OCI-LY1 (cell line): ENCODE results near the gene SYNDIG1L.

Source experiments
- H2AFZ ChIP-seq: fragments of 200-600 bp; sonication (generic), shearing (Covaris generic); 2 replicates; pipeline ENCODE4 v1.6.0; 2014; ENCODE audit warnings: antibody characterized with exemption, mild to moderate bottlenecking, low read length
- H3F3A ChIP-seq: fragments of 200-600 bp; sonication (generic), shearing (Covaris generic); 2 replicates; pipeline ENCODE4 v1.6.0; 2014; ENCODE audit warnings: mild to moderate bottlenecking, antibody characterized with exemption, low read length, moderate library complexity; ENCODE audit not compliant: insufficient read depth
- H3K27ac ChIP-seq: fragments of 200-600 bp; sonication (generic); 2 replicates; pipeline ENCODE4 v1.5.1; 2014; ENCODE audit warnings: low read length, mixed run types, mild to moderate bottlenecking, low read depth; ENCODE audit not compliant: poor library complexity, severe bottlenecking
- H3K27me3 ChIP-seq: fragments of 200-600 bp; sonication (generic); 2 replicates; pipeline ENCODE4 v1.6.0; 2014; ENCODE audit warnings: antibody characterized with exemption, mild to moderate bottlenecking, low read length, moderate library complexity; ENCODE audit not compliant: insufficient read depth
- H3K36me3 ChIP-seq: fragments of 200-600 bp; sonication (generic); 2 replicates; pipeline ENCODE4 v1.6.1; 2014; ENCODE audit warnings: mild to moderate bottlenecking, antibody characterized with exemption, low read length, moderate library complexity, mixed read lengths; ENCODE audit not compliant: insufficient read depth
- H3K4me1 ChIP-seq: fragments of 200-600 bp; sonication (generic); 2 replicates; pipeline ENCODE4 v1.5.1; 2014; ENCODE audit warnings: mild to moderate bottlenecking, low read length, moderate library complexity; ENCODE audit not compliant: insufficient read depth, severe bottlenecking
- H3K4me2 ChIP-seq: fragments of 200-600 bp; sonication (generic), shearing (Covaris generic); 2 replicates; pipeline ENCODE4 v1.6.1; 2014; ENCODE audit warnings: low read length
- H3K4me3 ChIP-seq: fragments of 200-600 bp; sonication (generic); 2 replicates; pipeline ENCODE4 v1.5.1; 2014; ENCODE audit warnings: low read length, low read depth, mild to moderate bottlenecking, mixed read lengths; ENCODE audit not compliant: poor library complexity, severe bottlenecking
- H3K79me2 ChIP-seq: fragments of 200-600 bp; shearing (Covaris generic); 2 replicates; pipeline ENCODE4 v1.6.1; 2016; ENCODE audit warnings: mixed run types, low read length, mixed read lengths; ENCODE audit not compliant: insufficient read depth
- H3K9ac ChIP-seq: fragments of 200-600 bp; sonication (generic), shearing (Covaris generic); 2 replicates; pipeline ENCODE4 v1.6.1; 2014; ENCODE audit warnings: mild to moderate bottlenecking, low read length, mixed read lengths
- H3K9me2 ChIP-seq: fragments of 200-600 bp; sonication (generic), shearing (Covaris generic); 2 replicates; pipeline ENCODE4 v1.6.1; 2014; ENCODE audit warnings: low read depth, mild to moderate bottlenecking, low read length, mixed read lengths
- H3K9me3 ChIP-seq: fragments of 200-600 bp; shearing (Covaris generic); 2 replicates; pipeline ENCODE4 v1.6.1; 2014; ENCODE audit warnings: low read length, mixed read lengths
- H4K20me1 ChIP-seq: fragments of 200-600 bp; sonication (generic), shearing (Covaris generic); 2 replicates; pipeline ENCODE4 v1.6.0; 2016; ENCODE audit warnings: mild to moderate bottlenecking, low read length; ENCODE audit not compliant: insufficient read depth
- EZH2 ChIP-seq: fragments of 200-600 bp; sonication (generic), shearing (Covaris generic); IDR thresholded peaks from 2 replicates; pipeline ENCODE4 v1.8.0; 2017; ENCODE audit warnings: borderline replicate concordance, mixed run types, mild to moderate bottlenecking, antibody characterized with exemption, low read length, moderate library complexity, mixed read lengths
- TF ChIP-seq, protein P1 (sequence below): fragments of 200-600 bp; sonication (generic), shearing (Covaris generic); IDR thresholded peaks from 2 replicates; pipeline ENCODE4 v1.5.1; 2017; ENCODE audit warnings: mild to moderate bottlenecking, antibody characterized with exemption, low read length, moderate library complexity, mixed read lengths

SYNDIG1L gene

DNA sequence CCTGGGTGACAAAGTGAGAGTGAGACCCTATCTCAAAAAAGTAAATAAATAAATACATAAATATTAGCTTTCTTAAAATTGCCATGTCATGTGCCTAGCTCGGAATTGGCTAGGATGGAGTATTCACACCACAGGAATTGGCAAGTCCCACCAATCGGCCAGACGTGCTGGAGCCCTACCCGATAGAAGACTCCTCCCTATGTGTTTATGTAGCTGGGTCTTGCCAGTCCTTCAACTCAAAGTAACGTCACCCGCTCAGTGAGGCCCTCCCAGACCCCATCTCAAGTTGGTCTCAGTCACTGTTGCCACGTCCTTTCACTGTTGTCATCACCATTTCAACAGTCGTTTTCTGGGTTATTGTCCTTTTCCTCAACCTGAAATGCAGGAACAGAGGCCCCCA is 57.6 kb downstream of the SYNDIG1L start:
- Histone ChIP-seq H3K4me3 (no peak overlapping the region), H4K20me1 (no peaks in the 10 kb centered on the region), H3K9me3 (no peaks in the 10 kb centered on the region), H3K36me3 (no peaks in the 10 kb centered on the region), H3K4me2 (no peak overlapping the region), H3K27ac (no peak overlapping the region), H2AFZ (no peak overlapping the region), H3K27me3 (peaks cover 6% of the 10 kb centered on the region; the same call in 1 of the 2 replicates), H3F3A (no peaks in the 10 kb centered on the region), H3K79me2 (no peaks in the 10 kb centered on the region), H3K9me2 (no peaks in the 10 kb centered on the region), H3K4me1 (no peaks in the 10 kb centered on the region), H3K9ac (no peak overlapping the region)
- TF ChIP-seq, protein P1, sequence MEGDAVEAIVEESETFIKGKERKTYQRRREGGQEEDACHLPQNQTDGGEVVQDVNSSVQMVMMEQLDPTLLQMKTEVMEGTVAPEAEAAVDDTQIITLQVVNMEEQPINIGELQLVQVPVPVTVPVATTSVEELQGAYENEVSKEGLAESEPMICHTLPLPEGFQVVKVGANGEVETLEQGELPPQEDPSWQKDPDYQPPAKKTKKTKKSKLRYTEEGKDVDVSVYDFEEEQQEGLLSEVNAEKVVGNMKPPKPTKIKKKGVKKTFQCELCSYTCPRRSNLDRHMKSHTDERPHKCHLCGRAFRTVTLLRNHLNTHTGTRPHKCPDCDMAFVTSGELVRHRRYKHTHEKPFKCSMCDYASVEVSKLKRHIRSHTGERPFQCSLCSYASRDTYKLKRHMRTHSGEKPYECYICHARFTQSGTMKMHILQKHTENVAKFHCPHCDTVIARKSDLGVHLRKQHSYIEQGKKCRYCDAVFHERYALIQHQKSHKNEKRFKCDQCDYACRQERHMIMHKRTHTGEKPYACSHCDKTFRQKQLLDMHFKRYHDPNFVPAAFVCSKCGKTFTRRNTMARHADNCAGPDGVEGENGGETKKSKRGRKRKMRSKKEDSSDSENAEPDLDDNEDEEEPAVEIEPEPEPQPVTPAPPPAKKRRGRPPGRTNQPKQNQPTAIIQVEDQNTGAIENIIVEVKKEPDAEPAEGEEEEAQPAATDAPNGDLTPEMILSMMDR: no peak
- no peak for TF ChIP-seq EZH2

GRCh38 chr14:74368026-74368425 is 58.0 kb downstream of the SYNDIG1L start:
- no peaks in the 10 kb centered on the region for H4K20me1 ChIP-seq
- H3K9me3 ChIP-seq: no peaks in the 10 kb centered on the region
- no peaks in the 10 kb centered on the region for H3K4me1 ChIP-seq
- no peaks in the 10 kb centered on the region for H3K36me3 ChIP-seq
- H3F3A ChIP-seq: no peaks in the 10 kb centered on the region
- H3K4me3 ChIP-seq: no peak overlapping the region
- H3K79me2 ChIP-seq: no peaks in the 10 kb centered on the region
- TF ChIP-seq EZH2: no peak
- TF ChIP-seq, protein P1: no peak
- no peaks in the 10 kb centered on the region for H3K9me2 ChIP-seq
- H3K27ac ChIP-seq: no peak overlapping the region
- H2AFZ ChIP-seq: no peak overlapping the region
- peaks cover 6% of the 10 kb centered on the region; the same call in 1 of the 2 replicates for H3K27me3 ChIP-seq
- no peak overlapping the region for H3K4me2 ChIP-seq
- no peak overlapping the region for H3K9ac ChIP-seq

DNA sequence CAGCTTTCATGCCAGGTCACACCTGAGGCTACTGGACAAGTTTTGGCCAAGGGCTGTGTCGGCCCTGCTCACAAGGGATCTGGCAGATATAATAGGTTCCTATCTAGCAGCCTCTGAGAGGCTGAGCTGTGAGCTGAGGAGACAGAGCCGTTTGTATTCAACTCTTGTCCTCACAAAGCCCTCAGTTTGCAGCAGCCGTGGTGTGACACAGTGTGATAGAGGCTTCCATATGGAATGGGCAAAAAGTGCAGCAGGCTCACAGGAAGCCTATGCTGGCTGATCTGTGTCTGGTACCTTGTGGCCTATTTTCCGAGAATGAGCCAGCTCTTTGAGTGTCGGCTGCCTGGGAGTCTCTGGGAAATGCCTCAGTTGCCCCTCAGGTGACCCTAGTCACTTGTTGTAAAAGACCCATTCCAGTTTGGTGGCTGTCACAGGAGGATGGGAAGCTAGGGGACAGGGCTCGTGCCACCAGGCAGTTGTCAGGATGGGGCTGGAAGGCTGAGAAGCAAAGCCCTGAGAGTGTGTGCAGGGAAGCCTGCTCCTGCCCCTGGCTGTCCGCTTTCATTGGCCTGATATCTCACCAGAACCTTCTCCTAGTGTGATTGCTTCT is 61.6 kb downstream of the SYNDIG1L start:
- H3K4me3 ChIP-seq: no peak overlapping the region
- no peaks in the 10 kb centered on the region for H3F3A ChIP-seq
- TF ChIP-seq EZH2: no peak
- TF ChIP-seq, protein P1: no peak
- H3K36me3 ChIP-seq: no peaks in the 10 kb centered on the region
- no peak overlapping the region for H2AFZ ChIP-seq
- peaks cover 6% of the 10 kb centered on the region; the same call in 1 of the 2 replicates for H3K27me3 ChIP-seq
- H3K4me2 ChIP-seq: no peak overlapping the region
- H3K79me2 ChIP-seq: no peaks in the 10 kb centered on the region
- H3K4me1 ChIP-seq: no peaks in the 10 kb centered on the region
- no peak overlapping the region for H3K27ac ChIP-seq
- H3K9ac ChIP-seq: no peak overlapping the region
- H3K9me2 ChIP-seq: no peaks in the 10 kb centered on the region
- H3K9me3 ChIP-seq: no peaks in the 10 kb centered on the region
- no peaks in the 10 kb centered on the region for H4K20me1 ChIP-seq
